MM.1S (cell line): Measurements from ENCODE around the gene ZEB2.

ENCODE experiments used
- EZH2 ChIP-seq: fragments of 300-600 bp; sonication (generic); optimal IDR thresholded peaks from 2 replicates; pipeline ENCODE3; 2017; ENCODE audit warnings: low read depth, mild to moderate bottlenecking, antibody characterized with exemption, low read length, mixed read lengths
- TF ChIP-seq, protein P1 (sequence below): fragments of 300-600 bp; sonication (generic); IDR thresholded peaks from 2 replicates; pipeline ENCODE4 v1.5.1; 2016; ENCODE audit warnings: antibody characterized with exemption, low read length, mixed read lengths

- TF ChIP-seq, protein P1, sequence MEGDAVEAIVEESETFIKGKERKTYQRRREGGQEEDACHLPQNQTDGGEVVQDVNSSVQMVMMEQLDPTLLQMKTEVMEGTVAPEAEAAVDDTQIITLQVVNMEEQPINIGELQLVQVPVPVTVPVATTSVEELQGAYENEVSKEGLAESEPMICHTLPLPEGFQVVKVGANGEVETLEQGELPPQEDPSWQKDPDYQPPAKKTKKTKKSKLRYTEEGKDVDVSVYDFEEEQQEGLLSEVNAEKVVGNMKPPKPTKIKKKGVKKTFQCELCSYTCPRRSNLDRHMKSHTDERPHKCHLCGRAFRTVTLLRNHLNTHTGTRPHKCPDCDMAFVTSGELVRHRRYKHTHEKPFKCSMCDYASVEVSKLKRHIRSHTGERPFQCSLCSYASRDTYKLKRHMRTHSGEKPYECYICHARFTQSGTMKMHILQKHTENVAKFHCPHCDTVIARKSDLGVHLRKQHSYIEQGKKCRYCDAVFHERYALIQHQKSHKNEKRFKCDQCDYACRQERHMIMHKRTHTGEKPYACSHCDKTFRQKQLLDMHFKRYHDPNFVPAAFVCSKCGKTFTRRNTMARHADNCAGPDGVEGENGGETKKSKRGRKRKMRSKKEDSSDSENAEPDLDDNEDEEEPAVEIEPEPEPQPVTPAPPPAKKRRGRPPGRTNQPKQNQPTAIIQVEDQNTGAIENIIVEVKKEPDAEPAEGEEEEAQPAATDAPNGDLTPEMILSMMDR, result no peak
- no peak for TF ChIP-seq EZH2
These were observed 80.9 kb downstream of the ZEB2 start for GRCh38 chr2:144438801-144439631.
